Tibial nerve (tissue), 4 donors: ENCODE measurements around the gene TAF7L. TPM values are rescaled to one million over a fixed set of nuclear protein-coding genes. Genes with fewer than 3 reads are reported as not detected.

Experiments used
- DNase-seq, 2 donors: peaks; one replicate each; pipeline ENCODE4 v3.0.0-alpha.2; 2019; ENCODE audit warnings: low spot score in 2 of 2
- H3K27ac ChIP-seq, 4 donors: fragments of 200-600 bp; sonication (generic) in 3 of 4; one replicate each; pipeline ENCODE4 v1.5.1; 2017 to 2019; ENCODE audit warnings: mild to moderate bottlenecking in 1 of 4
- H3K27me3 ChIP-seq, 2 donors: fragments of 200-600 bp; sonication (generic) in 1 of 2; one replicate each; pipeline versions ENCODE4 v1.5.1 to v1.6.0; 2017 to 2019
- H3K36me3 ChIP-seq, 3 donors: fragments of 200-600 bp; sonication (generic); one replicate each; pipeline ENCODE4 v1.5.1; 2018 to 2019
- H3K4me1 ChIP-seq, 4 donors: fragments of 200-600 bp; sonication (generic) in 3 of 4; one replicate each; pipeline ENCODE4 v1.5.1; 2017 to 2019
- H3K4me3 ChIP-seq, 4 donors: fragments of 200-600 bp; sonication (generic) in 3 of 4; one replicate each; pipeline ENCODE4 v1.5.1; 2017 to 2019; ENCODE audit warnings: mild to moderate bottlenecking in 1 of 4, moderate library complexity in 1 of 4
- H3K9me3 ChIP-seq, 4 donors: fragments of 200-600 bp; sonication (generic) in 3 of 4; one replicate each; pipeline ENCODE4 v1.5.1; 2017 to 2019
- CTCF ChIP-seq, 5 experiments: fragments of 200-600 bp in 3 of 5; fragments of 450-650 bp in 2 of 5; sonication (generic) in 3 of 5; IDR thresholded peaks; one replicate each; pipeline ENCODE4 v1.5.1; 2016 to 2019; ENCODE audit warnings: antibody characterized with exemption in 5 of 5, mild to moderate bottlenecking in 3 of 5, moderate library complexity in 2 of 5
- EP300 ChIP-seq, 2 donors: sonication (generic); formaldehyde crosslinking; IDR thresholded peaks; one replicate each; pipeline ENCODE4 v1.6.1; 2017; ENCODE audit warnings: antibody characterized with exemption in 2 of 2, mild to moderate bottlenecking in 1 of 2
- POLR2A ChIP-seq, 2 donors: fragments of 450-650 bp; IDR thresholded peaks; one replicate each; pipeline ENCODE4 v1.6.1; 2017; ENCODE audit warnings: antibody characterized with exemption in 2 of 2, mild to moderate bottlenecking in 2 of 2, moderate library complexity in 2 of 2
- WGBS, 2 donors: methylation state at CpG; one replicate each; pipeline ENCODE4 v1.1.5; 2018; 5-methylcytosine and 5-hydroxymethylcytosine counted together
- total RNA-seq, 4 donors: library from RNA; depleted of rRNA; stranded (reverse); fragments of >200 nt; gene quantifications; one replicate each; pipeline ENCODE4 v1.1.0, GENCODE V29; 2016

The TAF7L gene
- total RNA-seq, 4 donors from 2014 or later: 0.21 to 0.90 TPM; not detected in 2

DNA sequence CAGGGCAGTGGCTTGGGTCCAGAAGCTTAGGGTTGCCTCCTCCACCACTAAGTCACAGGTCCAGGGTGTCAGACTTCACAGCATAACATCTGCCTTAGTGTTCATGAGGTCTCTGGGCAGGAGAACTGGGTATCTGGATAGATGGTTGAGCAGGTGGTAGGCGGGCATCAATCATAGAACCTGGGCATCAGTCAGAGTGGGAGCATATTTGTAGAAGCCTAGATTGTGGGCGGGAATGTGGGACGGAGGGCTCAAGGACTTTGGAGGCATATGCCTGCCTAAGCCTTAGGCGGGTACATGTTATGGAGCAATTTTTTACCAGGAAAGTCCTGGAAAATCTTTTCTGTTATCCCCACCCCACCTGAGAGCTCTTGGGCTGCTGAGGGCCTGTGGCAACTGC, 28.5 kb downstream of the TAF7L start:
- TF ChIP-seq CTCF (IDR thresholded peaks at IDR 0.05): no peak
- no peak for TF ChIP-seq POLR2A (IDR thresholded peaks at IDR 0.05)
- no peak for DNase-seq
- WGBS, 2 donors: 74 to 79% methylated on average over 3 to 4 of the region's 4 CpGs
- H3K27me3 ChIP-seq: no peaks in the 10 kb centered on the region
- no peaks in the 10 kb centered on the region for H3K4me1 ChIP-seq
- no peaks in the 10 kb centered on the region for H3K9me3 ChIP-seq
- no peak overlapping the region for H3K4me3 ChIP-seq
- H3K27ac ChIP-seq: no peak overlapping the region
- no peaks in the 10 kb centered on the region for H3K36me3 ChIP-seq

- H3K27me3 ChIP-seq: no peaks in the 10 kb centered on the region
- WGBS, 2 donors: 71 to 75% methylated on average over 4 of the region's 4 CpGs
- H3K27ac ChIP-seq: no peak overlapping the region
- TF ChIP-seq EP300 (IDR thresholded peaks at IDR 0.05) (no peak), CTCF (IDR thresholded peaks at IDR 0.05) (no peak), POLR2A (IDR thresholded peaks at IDR 0.05) (no peak)
- H3K4me3 ChIP-seq: no peak overlapping the region
- H3K36me3 ChIP-seq: no peaks in the 10 kb centered on the region
- no peak for DNase-seq
- no peaks in the 10 kb centered on the region for H3K9me3 ChIP-seq
- H3K4me1 ChIP-seq: no peaks in the 10 kb centered on the region
Observed at GRCh38 chrX:101260435-101260834, 30.7 kb downstream of the TAF7L start.

- no peaks in the 10 kb centered on the region for H3K4me1 ChIP-seq
- no peak overlapping the region for H3K27ac ChIP-seq
- H3K4me3 ChIP-seq: no peak overlapping the region
- no peaks in the 10 kb centered on the region for H3K9me3 ChIP-seq
- no peaks in the 10 kb centered on the region for H3K36me3 ChIP-seq
- no peaks in the 10 kb centered on the region for H3K27me3 ChIP-seq
- 88% methylated on average over 5 to 11 of the region's 11 CpGs for WGBS, 2 donors
- TF ChIP-seq CTCF (IDR thresholded peaks at IDR 0.05) (no peak), EP300 (IDR thresholded peaks at IDR 0.05) (no peak), POLR2A (IDR thresholded peaks at IDR 0.05) (no peak)
- DNase-seq: no peak
Observed at GRCh38 chrX:101258259-101258581, 32.9 kb downstream of the TAF7L start.

DNA sequence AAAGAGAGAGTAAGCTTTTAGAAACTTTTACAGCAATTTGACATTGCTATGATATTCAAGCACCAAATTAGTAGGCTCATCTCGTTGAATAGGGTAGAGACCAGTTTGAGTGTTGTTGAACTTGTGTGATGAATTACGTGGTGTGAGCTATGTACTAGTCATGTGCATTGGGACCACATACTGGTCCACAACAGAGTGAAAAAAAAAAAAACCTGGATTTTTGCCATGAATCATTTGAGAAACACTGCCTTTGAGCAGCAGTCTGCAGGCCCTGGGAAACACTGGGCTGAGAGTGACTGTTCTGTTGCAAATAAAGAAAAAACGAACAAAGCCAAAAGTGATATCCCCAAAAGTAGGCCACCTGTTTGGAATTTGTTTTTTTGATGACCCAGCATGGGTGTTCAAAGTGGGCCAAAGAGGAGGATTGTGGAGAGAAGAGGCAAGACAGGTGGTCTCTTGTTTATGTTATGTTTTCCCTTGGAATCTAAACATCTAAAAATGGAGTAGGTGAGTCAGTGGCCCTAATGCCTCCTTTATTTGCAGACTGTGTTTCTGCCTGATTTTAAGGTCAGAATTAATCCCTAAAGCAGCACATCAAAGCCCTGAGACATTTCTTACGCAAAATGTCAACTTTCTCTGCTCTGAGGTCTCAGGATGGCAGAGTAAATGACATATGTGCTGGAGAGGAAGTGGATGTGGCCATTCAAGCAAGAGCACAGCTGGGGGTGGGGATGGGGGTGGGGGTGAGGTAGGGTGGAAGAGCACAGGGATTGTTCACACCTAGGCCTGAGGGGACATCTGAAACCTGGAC, 33.5 kb downstream of the TAF7L start:
- H3K27ac ChIP-seq: no peak overlapping the region
- TF ChIP-seq EP300 (IDR thresholded peaks at IDR 0.05) (no peak), POLR2A (IDR thresholded peaks at IDR 0.05) (no peak), CTCF (IDR thresholded peaks at IDR 0.05) (no peak)
- WGBS, 2 donors: 58 to 66% methylated on average over 4 of the region's 4 CpGs
- H3K27me3 ChIP-seq: no peaks in the 10 kb centered on the region
- H3K4me3 ChIP-seq: no peak overlapping the region
- no peaks in the 10 kb centered on the region for H3K36me3 ChIP-seq
- DNase-seq: no peak
- no peaks in the 10 kb centered on the region for H3K4me1 ChIP-seq
- no peaks in the 10 kb centered on the region for H3K9me3 ChIP-seq

DNA sequence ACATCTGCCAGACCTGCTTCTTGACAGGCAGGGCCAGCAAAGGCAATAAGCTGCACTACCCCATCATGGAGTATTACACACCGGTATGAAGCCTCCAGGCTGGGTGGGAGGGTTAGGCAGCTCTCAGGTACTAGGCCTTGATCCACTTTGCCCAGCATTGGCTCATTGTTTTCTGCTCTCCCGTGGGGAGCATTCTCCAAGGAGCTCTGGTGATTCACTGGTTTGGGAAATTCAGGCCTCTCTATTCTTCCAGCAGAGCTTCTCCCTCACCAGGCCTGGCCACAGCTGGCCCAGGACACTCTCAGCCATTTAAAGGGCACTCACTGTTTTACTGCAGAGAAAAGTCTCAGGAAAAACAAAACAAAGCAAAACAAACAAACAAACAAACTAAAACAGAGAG, 38.5 kb downstream of the TAF7L start:
- TF ChIP-seq POLR2A (IDR thresholded peaks at IDR 0.05) (no peak), EP300 (IDR thresholded peaks at IDR 0.05) (no peak), CTCF (IDR thresholded peaks at IDR 0.05) (no peak)
- Histone ChIP-seq H3K36me3 (no peaks in the 10 kb centered on the region), H3K9me3 (no peaks in the 10 kb centered on the region), H3K4me1 (no peaks in the 10 kb centered on the region), H3K27me3 (no peaks in the 10 kb centered on the region), H3K4me3 (no peak overlapping the region), H3K27ac (no peak overlapping the region)
- no peak for DNase-seq
- WGBS, 2 donors: 60 to 64% methylated on average over 1 to 2 of the region's 2 CpGs
